HG02884 (cell line): ENCODE measurements around the gene DPYSL4.
"Not testable (repeated sequence)": the region's sequence is repeated elsewhere in the genome, so short reads cannot be mapped to it uniquely, and the experiment has no call there.

Source experiments
- ATAC-seq: cut with Tn5 transposase; IDR thresholded peaks from one replicate; pipeline ENCODE4 v1.9.1; 2021; ENCODE audit warnings: mild to moderate bottlenecking, moderate library complexity; ENCODE audit not compliant: unreplicated experiment

The DPYSL4 gene

DNA sequence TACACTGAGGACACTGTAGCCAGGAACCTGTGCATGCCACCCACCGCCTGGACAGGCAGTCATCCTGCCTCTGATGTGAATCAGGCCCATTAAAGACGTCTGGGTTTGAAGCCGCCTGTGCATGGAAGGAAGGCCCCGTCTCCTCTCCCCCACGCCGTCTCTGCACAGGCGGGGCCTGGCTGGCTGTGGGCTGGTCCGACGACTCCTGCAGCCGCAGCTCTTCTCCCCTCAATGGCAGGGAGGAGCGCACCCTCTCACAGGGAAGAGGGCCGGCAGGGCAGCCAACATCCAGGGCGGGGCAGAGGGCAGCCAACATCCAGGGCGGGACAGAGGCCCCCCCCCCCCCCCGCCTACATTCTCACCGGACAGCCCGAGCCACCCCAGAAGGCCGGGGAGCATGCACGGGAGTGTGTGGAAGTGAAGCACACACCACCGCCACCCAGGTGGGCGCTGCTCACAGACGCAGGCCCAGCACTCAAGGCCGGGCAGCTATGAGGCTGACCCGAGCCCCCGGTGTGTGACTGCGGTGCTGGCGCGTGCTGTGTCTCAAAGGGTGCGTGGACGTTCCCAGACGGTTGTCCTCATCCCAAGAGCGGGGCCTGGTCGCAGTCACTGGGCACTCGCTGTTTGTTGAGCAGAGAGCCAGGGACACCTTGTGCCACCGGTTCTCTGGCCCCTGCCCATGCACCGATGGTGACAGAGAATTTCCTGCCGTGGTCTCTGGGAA, 19.1 kb downstream of the DPYSL4 start:
- ATAC-seq = no peak

GRCh38 chr10:132206377-132206745, 19.6 kb downstream of the DPYSL4 start:
- no peak for ATAC-seq

GRCh38 chr10:132206806-132207535, 20.2 kb downstream of the DPYSL4 start:
- ATAC-seq = no peak

- no peak for ATAC-seq
Observed at GRCh38 chr10:132207536-132208461, 21.1 kb downstream of the DPYSL4 start.

DNA sequence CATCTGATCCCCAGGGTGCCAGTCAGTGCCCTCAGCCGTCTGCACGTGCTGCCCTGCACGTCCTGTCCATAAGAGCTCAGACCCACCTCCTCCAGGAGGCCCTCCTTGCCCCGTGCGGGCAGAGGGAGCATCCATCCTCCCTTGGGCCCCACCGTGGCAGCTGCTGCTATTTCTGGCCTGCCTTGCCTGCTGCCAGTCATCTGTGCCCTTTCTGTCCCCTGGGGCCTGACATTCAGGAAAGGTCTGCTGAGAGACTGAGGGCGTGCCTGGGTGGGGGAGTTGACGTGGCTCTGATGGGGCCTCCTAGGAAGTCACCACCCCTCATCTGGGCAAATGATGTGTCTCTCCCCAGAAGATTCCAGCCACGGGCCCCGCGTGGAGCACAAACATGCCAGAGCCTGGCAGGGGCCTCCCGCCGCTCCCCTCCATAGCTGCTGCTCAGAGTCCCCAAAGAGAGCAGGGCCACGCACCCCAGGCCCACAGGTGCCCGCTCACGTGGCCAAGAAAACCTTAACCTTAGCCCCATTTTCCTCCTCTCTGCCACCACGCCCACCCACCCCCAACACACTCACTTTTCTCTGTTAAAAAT, 21.8 kb downstream of the DPYSL4 start:
- no peak for ATAC-seq

GRCh38 chr10:132209130-132209529, 22.4 kb downstream of the DPYSL4 start:
- ATAC-seq = no peak

GRCh38 chr10:132209978-132210530, 23.3 kb downstream of the DPYSL4 start:
- ATAC-seq = no peak

DNA sequence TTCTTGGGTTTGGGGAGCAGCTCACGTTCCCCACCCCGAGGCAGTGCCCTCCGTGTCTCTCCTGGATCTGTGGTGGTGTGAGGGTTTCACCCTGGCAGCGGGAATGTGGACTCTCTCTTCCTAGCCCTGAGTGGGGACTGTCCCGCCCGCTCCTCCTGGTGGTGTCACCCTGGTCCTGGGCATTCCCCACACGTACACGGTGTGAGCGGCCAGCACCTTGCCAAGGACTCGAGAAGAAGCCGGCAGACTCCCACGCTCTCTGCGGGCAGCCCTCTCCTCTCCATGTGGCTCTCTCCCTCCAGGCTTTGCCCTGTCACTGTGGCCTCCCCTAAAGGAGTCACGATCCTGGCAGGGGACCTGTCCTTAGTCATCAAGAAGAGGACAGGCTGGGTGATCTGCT, 24.0 kb downstream of the DPYSL4 start:
- ATAC-seq = no peak

DNA sequence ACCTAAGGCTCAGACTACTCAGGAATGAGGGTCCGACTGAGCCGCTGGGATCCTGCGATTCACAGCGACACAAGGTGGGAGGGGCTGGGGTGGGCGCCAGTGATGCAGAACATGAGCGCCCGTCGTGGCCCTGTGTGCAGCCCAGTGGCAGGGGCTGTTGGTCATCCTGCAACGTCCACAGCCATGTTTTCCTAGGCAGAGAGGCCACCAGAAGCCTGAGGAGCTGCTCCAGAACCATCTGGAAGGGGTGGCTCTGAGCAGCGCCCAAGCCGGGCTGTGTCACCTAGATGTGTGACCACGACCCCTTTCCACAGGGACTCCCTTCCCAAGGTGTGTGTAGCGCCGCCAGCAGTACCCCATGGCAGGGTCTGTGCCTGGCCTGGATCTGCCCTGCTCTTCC, 24.5 kb downstream of the DPYSL4 start:
- no peak for ATAC-seq

- ATAC-seq = no peak
Observed at GRCh38 chr10:132212816-132213215, 26.1 kb downstream of the DPYSL4 start.

DNA sequence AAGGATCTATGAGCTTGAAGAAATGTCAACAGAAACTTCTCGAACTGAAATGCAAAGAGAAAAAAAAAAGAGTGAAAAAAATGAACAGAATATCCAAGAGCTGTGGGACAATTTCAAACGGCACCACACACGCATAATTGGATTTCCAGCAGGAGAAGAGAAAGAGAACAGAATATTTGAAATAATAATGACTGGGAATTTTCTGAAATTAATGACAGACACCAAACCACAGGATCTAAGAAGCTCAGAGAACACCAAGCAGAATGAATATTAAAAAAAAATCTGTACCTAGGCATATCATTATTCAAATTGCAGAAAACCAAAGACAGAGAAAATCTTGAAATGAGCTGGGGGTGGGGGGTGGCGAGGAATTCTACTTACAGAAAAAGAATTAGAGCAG, 27.2 kb downstream of the DPYSL4 start:
- no peak for ATAC-seq

DNA sequence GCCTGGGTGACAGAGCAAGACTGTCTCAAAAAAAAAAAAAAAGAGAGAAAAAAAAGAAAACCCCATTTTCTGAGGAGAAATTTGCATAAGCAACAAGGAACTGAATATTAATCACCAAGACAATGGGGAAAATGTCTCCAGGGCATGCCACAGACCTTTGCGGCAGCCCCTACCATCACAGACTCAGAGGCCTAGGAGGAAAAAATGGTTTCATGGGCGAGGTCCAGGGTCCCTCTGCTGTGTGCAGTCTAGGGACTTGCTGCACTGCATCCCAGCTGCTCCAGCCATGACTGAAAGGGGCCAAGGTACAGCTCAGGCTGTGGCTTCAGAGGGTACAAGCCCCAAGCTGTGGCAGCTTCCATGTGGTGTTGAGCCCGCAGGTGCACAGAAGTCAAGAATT, 29.7 kb downstream of the DPYSL4 start:
- not testable (repeated sequence) for ATAC-seq

- no peak for ATAC-seq
Observed at GRCh38 chr10:132219486-132219885, 32.7 kb downstream of the DPYSL4 start.

DNA sequence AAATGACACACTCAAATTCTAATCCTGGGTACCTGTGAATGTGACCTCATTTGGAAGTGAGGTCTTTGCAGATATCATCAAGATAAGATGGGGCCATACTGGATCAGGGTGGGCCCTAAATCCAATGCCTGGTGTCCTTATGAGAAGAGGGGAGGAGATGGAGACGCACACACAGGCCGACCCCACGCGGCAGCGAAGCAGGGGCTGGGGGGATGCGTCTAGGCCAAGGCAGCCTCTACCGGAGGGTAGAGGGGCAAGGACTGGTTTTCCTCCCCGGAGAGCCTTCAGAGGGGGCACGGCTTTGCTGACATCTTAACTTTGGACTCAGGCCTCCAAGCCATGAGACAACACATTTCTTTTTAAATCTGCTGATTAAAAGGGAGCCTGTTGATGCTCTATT, 33.3 kb downstream of the DPYSL4 start:
- no peak for ATAC-seq

DNA sequence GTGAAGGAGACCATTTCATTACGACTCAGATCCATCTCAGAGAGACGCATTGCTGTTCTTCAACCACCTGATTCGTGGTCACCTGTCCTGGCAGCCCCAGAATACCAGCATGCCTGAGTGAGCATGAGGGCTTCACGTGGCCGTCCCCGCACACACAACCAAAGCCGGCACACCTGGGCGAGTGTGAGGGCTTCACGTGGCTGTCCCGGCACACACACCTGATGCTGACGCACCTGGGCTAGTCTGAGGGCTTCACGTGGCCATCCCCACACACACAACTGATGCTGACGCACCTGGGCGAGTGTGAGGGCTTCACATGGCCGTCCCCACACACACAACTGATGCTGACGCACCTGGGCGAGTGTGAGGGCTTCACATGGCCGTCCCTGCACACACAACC, 34.2 kb downstream of the DPYSL4 start:
- not testable (repeated sequence) for ATAC-seq

- no peak for ATAC-seq
Observed at GRCh38 chr10:132222726-132223125, 36.0 kb downstream of the DPYSL4 start.

- no peak for ATAC-seq
Observed at GRCh38 chr10:132223156-132223590, 36.4 kb downstream of the DPYSL4 start.

GRCh38 chr10:132223611-132224342, 37.0 kb downstream of the DPYSL4 start:
- no peak for ATAC-seq

- no peak for ATAC-seq
Observed at GRCh38 chr10:132224343-132225072, 37.8 kb downstream of the DPYSL4 start.
